Smooth muscle cell (in vitro differentiated cells): ENCODE measurements around the gene RUNX1. TPM values are rescaled to one million over a fixed set of nuclear protein-coding genes. Genes with fewer than 3 reads are reported as not detected.

ENCODE experiments used
- DNase-seq: peaks from one replicate; lab custom pipeline; 2025; ENCODE audit not compliant: unreplicated experiment; lab: John Stamatoyannopoulos, UW
- H2AFZ ChIP-seq: fragments of 200-600 bp; sonication (generic); 2 replicates; pipeline ENCODE4 v1.6.0; 2016; ENCODE audit warnings: antibody characterized with exemption, low read depth, mild to moderate bottlenecking
- H3F3A ChIP-seq: fragments of 200-600 bp; sonication (generic); 2 replicates; pipeline ENCODE4 v1.6.0; 2017; ENCODE audit warnings: antibody characterized with exemption, low read depth
- H3K27ac ChIP-seq: fragments of 200-600 bp; sonication (generic); 2 replicates; pipeline ENCODE4 v1.5.1; 2016; ENCODE audit warnings: low read depth, mild to moderate bottlenecking
- H3K27me3 ChIP-seq: fragments of 200-600 bp; sonication (generic); 2 replicates; pipeline ENCODE4 v1.6.1; 2016; ENCODE audit warnings: low read depth, mild to moderate bottlenecking
- H3K36me3 ChIP-seq: fragments of 200-600 bp; sonication (generic); 2 replicates; pipeline ENCODE4 v1.5.1; 2016; ENCODE audit warnings: low read depth
- H3K4me1 ChIP-seq: fragments of 200-600 bp; sonication (generic); 2 replicates; pipeline ENCODE4 v1.5.1; 2016; ENCODE audit warnings: low read depth
- H3K4me2 ChIP-seq: fragments of 200-600 bp; sonication (generic); 2 replicates; pipeline ENCODE4 v1.6.0; 2016; ENCODE audit warnings: mild to moderate bottlenecking
- H3K4me3 ChIP-seq: fragments of 200-600 bp; sonication (generic); 2 replicates; pipeline ENCODE4 v1.5.1; 2016; ENCODE audit warnings: mild to moderate bottlenecking
- H3K79me2 ChIP-seq: fragments of 200-600 bp; sonication (generic); 2 replicates; pipeline ENCODE4 v1.6.0; 2016; ENCODE audit warnings: low read depth, mild to moderate bottlenecking
- H3K9ac ChIP-seq: fragments of 200-600 bp; sonication (generic); 2 replicates; pipeline ENCODE4 v1.6.0; 2016; ENCODE audit warnings: low read depth
- H3K9me3 ChIP-seq: fragments of 200-600 bp; sonication (generic); replicated peaks from 2 replicates; pipeline ENCODE4 v1.5.1; 2016; ENCODE audit warnings: low read depth
- H4K20me1 ChIP-seq: fragments of 200-600 bp; sonication (generic); 2 replicates; pipeline ENCODE4 v1.6.0; 2016; ENCODE audit warnings: low read depth
- CTCF ChIP-seq: fragments of 200-600 bp; sonication (generic); IDR thresholded peaks from 2 replicates; pipeline ENCODE4 v1.5.1; 2017; ENCODE audit warnings: borderline replicate concordance, mild to moderate bottlenecking, antibody characterized with exemption; ENCODE audit not compliant: insufficient read depth, poor library complexity, severe bottlenecking
- WGBS: methylation state at CpG from one replicate; pipeline ENCODE4 v1.1.7; 2016; ENCODE audit warnings: low lambda C conversion rate; 5-methylcytosine and 5-hydroxymethylcytosine counted together
- polyA plus RNA-seq: library from polyadenylated mRNA; unstranded; fragments of >200 nt; fragmentation: Nextera tagmentation; extraction: Ambion mirVana; gene quantifications from 2 replicates; pipeline ENCODE4 v1.2.1, GENCODE V29; 2016
- total RNA-seq: library from RNA; depleted of rRNA; stranded (reverse); fragments of >200 nt; gene quantifications from 2 replicates; pipeline ENCODE4 v1.2.3, GENCODE V29; 2014

Gene RUNX1
- total and polyA plus RNA-seq, 2 experiments from 2014 or later, result 33.4 to 97.6 TPM

GRCh38 chr21:34754690-34755647 lies 294.1 kb downstream of the RUNX1 start:
- Histone ChIP-seq H3F3A (no peaks in the 10 kb centered on the region), H3K27me3 (no peaks in the 10 kb centered on the region), H3K4me3 (no peak overlapping the region), H2AFZ (no peak overlapping the region), H3K36me3 (no peaks in the 10 kb centered on the region), H3K4me2 (no peak overlapping the region), H3K9ac (no peak overlapping the region), H3K9me3 (no peaks in the 10 kb centered on the region), H3K27ac (no peak overlapping the region), H3K4me1 (no peaks in the 10 kb centered on the region), H4K20me1 (no peaks in the 10 kb centered on the region), H3K79me2 (no peaks in the 10 kb centered on the region)
- no peak for DNase-seq
- no peak for TF ChIP-seq CTCF
- 85% methylated on average over 19 of the region's 19 CpGs for WGBS

GRCh38 chr21:34748862-34749261 lies 300.2 kb downstream of the RUNX1 start:
- no peak for DNase-seq
- WGBS, result 97% methylated on average over 3 of the region's 3 CpGs
- no peak for TF ChIP-seq CTCF
- no peaks in the 10 kb centered on the region for H3K4me1 ChIP-seq
- no peaks in the 10 kb centered on the region for H3K36me3 ChIP-seq
- H3K27me3 ChIP-seq, result no peaks in the 10 kb centered on the region
- no peaks in the 10 kb centered on the region for H3F3A ChIP-seq
- no peaks in the 10 kb centered on the region for H4K20me1 ChIP-seq
- no peak overlapping the region for H2AFZ ChIP-seq
- no peaks in the 10 kb centered on the region for H3K79me2 ChIP-seq
- no peak overlapping the region for H3K27ac ChIP-seq
- H3K9me3 ChIP-seq, result no peaks in the 10 kb centered on the region
- H3K9ac ChIP-seq, result no peak overlapping the region
- H3K4me2 ChIP-seq, result no peak overlapping the region
- no peak overlapping the region for H3K4me3 ChIP-seq

- peak; percentile 82 for TF ChIP-seq CTCF
- H3K4me3 ChIP-seq, result no peak overlapping the region
- H3K79me2 ChIP-seq, result no peaks in the 10 kb centered on the region
- no peaks in the 10 kb centered on the region for H3F3A ChIP-seq
- peak; percentile 17 for DNase-seq
- H3K4me2 ChIP-seq, result peak overlapping the region; percentile 57
- no peaks in the 10 kb centered on the region for H3K27me3 ChIP-seq
- H3K9ac ChIP-seq, result no peak overlapping the region
- H3K36me3 ChIP-seq, result no peaks in the 10 kb centered on the region
- WGBS, result 51% methylated on average over 21 of the region's 21 CpGs
- no peaks in the 10 kb centered on the region for H3K4me1 ChIP-seq
- no peak overlapping the region for H3K27ac ChIP-seq
- no peaks in the 10 kb centered on the region for H4K20me1 ChIP-seq
- no peaks in the 10 kb centered on the region for H3K9me3 ChIP-seq
- H2AFZ ChIP-seq, result peak overlapping the region; percentile 70
Measured at GRCh38 chr21:34745557-34746255, 303.4 kb downstream of the RUNX1 start.
